ENCODE data around the gene CD99.
"Not testable (repeated sequence)": the region's sequence is repeated elsewhere in the genome, so short reads cannot be mapped to it uniquely, and the experiment has no call there.

The CD99 gene

DNA sequence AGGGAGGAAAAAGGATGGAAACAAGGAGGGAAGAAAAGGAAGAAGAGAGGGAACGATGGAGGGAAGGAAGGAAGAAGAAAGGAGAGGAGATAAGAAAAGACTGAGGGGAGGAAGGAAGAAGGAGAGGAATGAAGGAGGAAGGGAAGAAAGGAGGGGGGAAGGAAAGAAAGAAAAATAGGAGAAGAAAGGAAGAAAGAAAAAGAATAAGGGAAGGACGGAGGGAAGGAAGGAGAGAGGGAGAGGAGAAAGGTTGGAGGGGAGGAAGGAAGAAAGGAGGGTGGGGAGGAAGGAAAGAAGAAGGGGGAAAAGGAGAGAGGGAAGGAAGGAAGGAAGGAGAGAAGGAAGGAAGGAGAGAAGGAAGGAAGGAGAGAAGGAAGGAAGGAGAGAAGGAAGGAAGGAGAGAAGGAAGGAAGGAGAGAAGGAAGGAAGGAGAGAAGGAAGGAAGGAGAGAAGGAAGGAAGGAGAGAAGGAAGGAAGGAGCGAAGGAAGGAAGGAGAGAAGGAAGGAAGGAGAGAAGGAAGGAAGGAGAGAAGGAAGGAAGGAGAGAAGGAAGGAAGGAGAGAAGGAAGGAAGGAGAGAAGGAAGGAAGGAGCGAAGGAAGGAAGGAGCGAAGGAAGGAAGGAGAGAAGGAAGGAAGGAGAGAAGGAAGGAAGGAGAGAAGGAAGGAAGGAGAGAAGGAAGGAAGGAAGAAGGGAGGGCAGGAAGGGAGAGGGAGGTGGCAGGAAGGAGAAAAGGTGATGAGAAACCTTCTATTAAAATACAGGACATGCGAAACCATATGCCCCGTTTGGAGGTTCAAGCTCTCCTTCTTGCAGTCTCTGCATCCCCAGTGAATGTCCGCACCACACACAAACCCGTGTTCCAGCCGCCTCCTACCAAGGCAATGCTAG lies 82.3 kb downstream of the CD99 start:
- DNase-seq (ENCODE audit: low spot score), result not testable (repeated sequence)

DNA sequence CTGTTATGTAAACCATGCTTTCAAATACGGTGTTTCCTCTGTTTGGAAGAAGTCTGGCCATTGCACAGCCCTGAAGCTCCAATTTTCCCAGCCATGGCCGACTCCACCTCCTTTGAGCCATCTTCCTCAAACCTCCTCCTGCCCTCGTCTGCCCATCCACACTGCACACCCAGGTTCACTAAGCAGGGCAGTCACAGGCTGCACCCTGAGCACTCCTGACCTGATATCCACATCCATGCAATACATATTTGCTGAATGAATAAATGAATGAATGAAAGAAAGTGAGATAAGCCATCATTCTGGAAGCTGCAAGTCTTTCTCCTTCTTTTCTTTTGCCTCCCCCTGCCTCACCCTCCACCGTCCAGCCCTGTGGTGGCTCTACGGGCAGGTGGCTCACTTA lies 83.0 kb downstream of the CD99 start:
- DNase-seq (ENCODE audit: low spot score), result no peak

DNA sequence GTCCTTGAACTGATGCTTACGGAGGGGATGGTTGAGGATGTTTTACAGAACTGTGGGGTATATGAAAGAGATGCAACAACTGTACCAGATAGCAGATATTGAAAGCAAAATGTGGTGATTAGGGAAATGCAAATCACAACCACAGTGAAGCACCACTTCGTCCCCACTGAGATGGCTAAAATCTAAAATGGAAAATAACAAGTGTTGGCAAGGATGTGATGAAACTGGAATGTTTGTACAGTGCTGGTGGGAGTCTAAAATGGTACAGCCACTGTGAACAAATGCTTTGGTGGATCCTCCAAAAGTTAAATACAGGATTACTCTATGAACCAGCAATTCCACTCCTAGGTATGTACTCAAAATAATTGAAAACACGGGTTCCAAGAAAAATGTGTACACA lies 83.7 kb downstream of the CD99 start:
- DNase-seq (ENCODE audit: low spot score), result no peak

DNA sequence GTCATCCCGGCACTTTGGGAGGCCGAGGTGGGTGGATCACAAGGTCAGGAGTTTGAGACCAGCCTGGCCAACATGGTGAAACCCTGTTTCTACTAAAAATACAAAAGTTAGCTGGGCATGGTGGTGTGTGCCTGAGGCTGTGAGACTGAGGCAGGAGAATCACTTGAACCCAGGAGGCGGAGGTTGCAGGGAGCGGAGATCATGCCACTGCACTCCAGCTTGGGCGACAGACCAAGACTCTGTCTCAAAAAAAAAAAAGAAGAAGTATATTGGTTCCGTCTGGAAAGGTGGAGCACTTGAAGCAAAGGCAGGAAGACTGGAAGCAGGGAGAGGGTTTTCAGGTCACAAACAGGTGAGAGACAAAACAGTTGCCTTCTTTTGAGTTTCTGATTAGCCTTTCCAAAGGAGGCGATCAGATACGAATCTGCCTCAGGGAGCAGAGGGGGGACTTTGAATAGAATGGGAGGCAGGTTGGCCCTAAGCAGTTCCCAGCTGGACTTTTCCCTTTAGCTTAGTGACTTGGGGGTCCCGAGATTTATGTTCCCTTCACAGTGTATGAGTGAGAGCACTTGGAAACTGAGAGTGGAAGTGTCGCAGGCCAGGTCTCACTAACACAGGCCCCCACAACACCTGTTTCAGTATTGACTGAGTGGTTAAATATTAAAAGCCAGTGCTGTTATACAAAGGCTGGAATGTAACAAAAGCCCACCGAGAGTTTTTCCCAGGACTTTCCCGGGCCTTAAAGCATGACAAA lies 89.6 kb downstream of the CD99 start:
- DNase-seq (ENCODE audit: low spot score), result not testable (repeated sequence)

DNA sequence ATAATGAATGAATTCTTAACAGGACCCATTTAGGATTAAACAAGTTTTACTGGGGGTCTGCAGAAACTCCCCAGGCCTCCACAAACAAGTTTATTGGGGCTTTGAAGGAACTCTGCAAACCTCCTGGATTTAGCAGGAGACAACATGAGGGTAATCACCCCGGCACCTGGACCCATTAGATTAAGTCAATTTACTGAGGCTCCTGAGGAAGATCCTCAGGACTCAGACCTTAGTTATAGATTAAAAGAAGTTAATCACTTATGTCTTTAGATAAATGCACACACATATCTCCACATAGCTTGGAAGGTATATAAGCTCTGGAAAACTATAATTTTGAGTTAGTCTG lies 90.1 kb downstream of the CD99 start:
- no peak for DNase-seq (ENCODE audit: low spot score)

DNA sequence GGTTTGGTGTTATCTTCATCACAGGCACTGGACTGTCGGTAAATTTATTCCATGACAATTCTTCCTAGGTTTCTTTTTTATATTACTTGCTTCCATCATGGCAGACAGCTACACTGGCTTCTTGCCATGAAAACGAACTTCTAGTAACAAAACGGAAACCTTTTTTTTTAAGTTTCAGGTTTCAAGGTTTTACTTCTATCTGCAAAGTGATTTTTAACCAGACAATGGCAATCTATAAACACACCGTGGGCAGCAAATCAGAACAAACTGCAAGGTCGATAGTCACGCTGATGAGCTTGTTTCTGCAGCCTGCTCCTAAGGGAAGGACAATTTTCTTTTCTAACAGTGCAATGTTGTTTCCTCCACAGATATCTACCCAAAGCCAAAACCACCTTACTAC lies 90.6 kb downstream of the CD99 start:
- DNase-seq (ENCODE audit: low spot score), result no peak

DNA sequence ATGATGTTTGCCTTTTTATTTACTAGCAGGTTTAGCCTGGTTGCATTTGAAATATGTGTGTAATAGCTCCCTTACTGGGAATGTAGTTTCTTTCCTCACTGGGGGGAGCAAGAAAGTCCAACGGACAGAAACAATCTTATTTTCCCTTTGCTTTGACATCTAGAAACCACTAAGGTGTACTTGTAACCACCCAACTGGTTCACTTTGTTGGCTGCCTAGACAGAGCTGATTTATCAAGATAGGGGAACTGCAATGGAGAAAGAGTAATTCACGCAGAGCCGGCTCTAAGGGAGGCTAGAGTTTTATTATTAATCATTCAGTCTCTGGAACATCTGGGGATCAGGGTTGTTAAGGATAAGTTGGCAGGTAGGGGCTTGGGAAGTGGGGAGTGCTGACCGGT lies 91.1 kb downstream of the CD99 start:
- no peak for DNase-seq (ENCODE audit: low spot score)

DNA sequence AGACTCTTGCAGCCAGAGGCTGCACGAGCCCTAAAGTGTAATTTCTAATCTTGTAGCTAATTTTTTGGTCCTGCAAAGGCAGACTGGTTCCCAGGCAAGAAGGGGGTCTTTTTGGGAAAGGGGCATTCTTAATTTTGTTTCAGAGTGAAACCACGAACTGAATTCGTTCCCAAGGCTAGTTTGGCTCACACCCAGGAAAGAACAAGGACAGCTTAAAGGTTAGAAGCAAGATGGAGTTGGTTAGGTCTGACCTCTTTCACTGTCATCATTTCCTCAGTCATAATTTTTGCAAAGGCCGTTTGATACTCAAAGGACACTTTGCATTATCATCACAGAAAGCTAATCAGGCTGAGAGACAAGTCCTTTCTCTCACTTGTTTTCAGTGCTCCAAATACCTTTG lies 91.7 kb downstream of the CD99 start:
- DNase-seq (ENCODE audit: low spot score), result no peak

DNA sequence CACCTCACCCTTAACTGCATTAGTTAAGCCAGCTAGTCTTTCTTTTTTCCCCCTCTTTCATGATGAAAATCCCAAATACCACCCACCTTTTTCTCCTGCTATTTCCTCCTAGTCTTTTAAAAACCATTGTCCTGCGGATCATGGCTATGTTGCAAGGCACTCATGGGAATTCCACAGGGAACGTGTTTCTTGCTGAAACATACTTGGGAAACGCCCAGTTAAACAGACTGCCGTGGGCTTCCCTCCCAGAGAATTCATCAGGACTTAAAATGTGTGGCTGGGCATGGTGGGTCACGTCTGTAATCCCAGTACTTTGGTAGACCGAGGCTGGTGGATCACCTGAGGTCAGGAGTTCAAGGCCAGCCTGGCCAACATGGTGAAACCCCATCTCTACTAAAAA lies 92.9 kb downstream of the CD99 start:
- DNase-seq (ENCODE audit: low spot score), result no peak

DNA sequence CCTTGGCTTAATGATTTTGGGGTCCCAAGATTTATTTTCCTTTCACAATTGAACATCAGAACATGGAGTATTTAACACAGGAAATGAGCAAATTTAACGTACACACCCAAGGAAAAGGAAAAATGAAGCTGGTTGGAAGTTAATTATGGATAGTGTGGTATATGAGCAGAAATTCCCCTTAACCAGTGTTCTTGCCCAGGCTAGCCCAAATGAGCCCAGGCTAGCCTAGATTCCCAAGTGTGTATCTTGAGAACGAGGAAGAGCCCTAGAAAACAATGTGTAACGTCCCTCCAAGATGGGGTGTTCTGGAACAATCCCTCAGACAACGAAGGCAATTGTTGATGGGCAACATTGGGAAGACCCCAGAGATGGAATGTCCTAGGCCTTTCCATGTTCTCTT lies 94.4 kb downstream of the CD99 start:
- no peak for DNase-seq (ENCODE audit: low spot score)

DNA sequence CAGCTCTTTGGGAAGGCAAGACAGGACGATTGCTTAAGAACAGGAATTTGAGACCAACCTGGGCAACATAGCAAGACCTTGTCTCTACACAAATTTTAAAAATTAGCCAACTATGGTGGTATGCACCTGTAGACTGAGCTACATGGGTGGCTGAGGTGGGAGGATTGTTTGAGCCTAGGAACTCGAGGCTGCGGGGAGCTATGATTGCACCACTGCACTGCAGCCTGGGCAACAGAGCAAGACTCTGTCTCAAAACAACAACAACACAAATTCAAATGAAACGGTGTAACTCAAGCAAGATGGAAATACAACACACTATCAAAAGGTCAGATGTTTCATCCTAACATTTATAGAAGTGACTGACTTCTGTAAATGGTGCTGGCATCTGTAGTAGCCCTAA lies 97.9 kb downstream of the CD99 start:
- no peak for DNase-seq (ENCODE audit: low spot score)

DNA sequence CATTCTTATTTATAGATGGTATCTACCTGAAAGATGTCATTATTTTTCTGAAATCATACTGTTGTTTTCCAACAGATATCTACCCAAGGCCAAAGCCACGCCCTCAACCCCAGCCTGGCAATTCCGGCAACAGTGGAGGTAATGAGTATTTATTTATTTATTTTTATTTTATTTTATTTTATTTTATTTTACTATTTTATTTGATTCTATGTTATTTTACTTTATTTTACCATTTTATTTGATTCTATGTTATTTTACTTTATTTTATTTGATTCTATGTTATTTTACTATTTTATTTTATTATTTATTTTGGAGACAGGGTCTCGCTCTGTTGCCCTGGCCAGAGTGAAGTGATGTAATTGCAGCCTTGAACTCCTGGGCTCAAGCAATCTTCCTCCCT lies 98.5 kb downstream of the CD99 start:
- no peak for DNase-seq (ENCODE audit: low spot score)
